OCI-LY7 (cell line): ENCODE measurements around the gene COL8A1.

ENCODE experiments used
- CTCF ChIP-seq: fragments of 200-600 bp; sonication (generic); conservative IDR thresholded peaks from 2 replicates; pipeline ENCODE4 v1.5.1; 2014; ENCODE audit warnings: mild to moderate bottlenecking, antibody characterized with exemption, low read length, moderate library complexity, mixed read lengths
- EZH2phosphoT487 ChIP-seq: fragments of 200-600 bp; sonication (generic); IDR thresholded peaks from 2 replicates; pipeline ENCODE4 v1.6.1; 2018; ENCODE audit warnings: low read depth, borderline replicate concordance, mild to moderate bottlenecking, mixed run types, antibody characterized with exemption, low read length, moderate library complexity, mixed read lengths

- TF ChIP-seq CTCF, result no peak
- no peak for TF ChIP-seq EZH2phosphoT487
These were observed 52.5 kb downstream of the COL8A1 start for GRCh38 chr3:99690761-99691369.
